ENCODE data around the gene LST1.

GRCh38 chr6:31630177-31630934 is 44.3 kb downstream of the LST1 start:
- TF ChIP-seq CTCF (conservative IDR thresholded peaks at IDR 0.05; ENCODE audit: low read length) (no peak), EZH2phosphoT487 (IDR thresholded peaks at IDR 0.05; ENCODE audit: borderline replicate concordance) (no peak)

Data from Loucy (cell line).